Natural killer cell (primary cell): Measurements from ENCODE around the gene WDR77. TPM values are rescaled to one million over a fixed set of nuclear protein-coding genes. Genes with fewer than 3 reads are reported as not detected.
A peak's percentile ranks its signal among the peaks of the same experiment; 100 is the strongest.

ENCODE experiments used
- ATAC-seq, 3 donors: fragments of 150-1000 bp in 2 of 3; fragments of 200-7000 bp in 1 of 3; cut with Tn5 transposase; 1 replicate in 1 of 3; 2 replicates in 2 of 3; pipeline ENCODE4 v1.10.0; 2021; ENCODE audit warnings: mild to moderate bottlenecking in 2 of 3, moderate library complexity in 2 of 3
- DNase-seq, 2 donors: peaks; one replicate each; pipeline versions ENCODE4 v3.0.0 to v3.0.0-alpha.2; 2013 to 2021; ENCODE audit warnings: mixed read lengths in 1 of 2
- H3K27ac ChIP-seq: one replicate; pipeline ENCODE4 v1.5.1; 2013; ENCODE audit warnings: mild to moderate bottlenecking, low read length
- H3K27me3 ChIP-seq: one replicate; pipeline ENCODE4 v1.6.1; 2013; ENCODE audit warnings: low read length; ENCODE audit not compliant: control insufficient read depth, insufficient read depth
- H3K36me3 ChIP-seq: one replicate; pipeline ENCODE4 v1.6.1; 2013; ENCODE audit warnings: low read length; ENCODE audit not compliant: control insufficient read depth, insufficient read depth
- H3K4me1 ChIP-seq: one replicate; pipeline ENCODE4 v1.6.1; 2013; ENCODE audit warnings: low read length; ENCODE audit not compliant: control insufficient read depth, insufficient read depth
- H3K4me3 ChIP-seq: one replicate; pipeline ENCODE4 v1.5.1; 2013; ENCODE audit warnings: low read length
- H3K9me3 ChIP-seq: one replicate; pipeline ENCODE4 v1.6.1; 2013; ENCODE audit warnings: low read length; ENCODE audit not compliant: control insufficient read depth, insufficient read depth
- H3K27ac Mint-ChIP-seq, 2 donors: one replicate each; pipeline ENCODE4 v1.8.0; 2022; ENCODE audit warnings: mild to moderate bottlenecking in 2 of 2, mixed read lengths in 2 of 2, moderate library complexity in 1 of 2
- H3K27me3 Mint-ChIP-seq, 2 donors: one replicate each; pipeline ENCODE4 v1.8.0; 2022; ENCODE audit warnings: low read depth in 2 of 2, mixed read lengths in 2 of 2
- H3K36me3 Mint-ChIP-seq: one replicate; pipeline ENCODE4 v1.8.0; 2022; ENCODE audit warnings: mixed read lengths
- H3K4me1 Mint-ChIP-seq, 2 donors: one replicate each; pipeline ENCODE4 v1.8.0; 2022; ENCODE audit warnings: mixed read lengths in 2 of 2
- H3K4me3 Mint-ChIP-seq: one replicate; pipeline ENCODE4 v1.8.0; 2022; ENCODE audit warnings: mild to moderate bottlenecking, moderate library complexity, mixed read lengths
- H3K9me3 Mint-ChIP-seq, 2 donors: one replicate each; pipeline ENCODE4 v1.8.0; 2022; ENCODE audit warnings: mixed read lengths in 2 of 2
- WGBS: methylation state at CpG from one replicate; pipeline ENCODE4 v1.1.7; 2013; ENCODE audit warnings: missing lambda C conversion rate; ENCODE audit not compliant: insufficient coverage; 5-methylcytosine and 5-hydroxymethylcytosine counted together
- intact Hi-C: fragments of 100-400 bp; cut with micrococcal nuclease; formaldehyde crosslinking; loops from one replicate; pipeline ENCODE4 v1.14.2; 2022
- total RNA-seq, 4 donors: library from RNA; stranded (reverse); fragments of 120-200 nt in 1 of 4; gene quantifications; one replicate each; pipeline versions ENCODE4 v1.2.3 to v1.2.4, GENCODE V29; 2013 to 2022
- TF ChIP-seq, protein P1 (sequence below): fragments of 200-600 bp; IDR thresholded peaks from one replicate; pipeline ENCODE4 v1.8.0; 2022; ENCODE audit warnings: antibody characterized with exemption

The WDR77 gene
- total RNA-seq, 3 donors from 2014 or later (not counting 1 experiment from before 2014, with no cell fraction given), result 15.5 to 20.8 (median 17.8) TPM

DNA sequence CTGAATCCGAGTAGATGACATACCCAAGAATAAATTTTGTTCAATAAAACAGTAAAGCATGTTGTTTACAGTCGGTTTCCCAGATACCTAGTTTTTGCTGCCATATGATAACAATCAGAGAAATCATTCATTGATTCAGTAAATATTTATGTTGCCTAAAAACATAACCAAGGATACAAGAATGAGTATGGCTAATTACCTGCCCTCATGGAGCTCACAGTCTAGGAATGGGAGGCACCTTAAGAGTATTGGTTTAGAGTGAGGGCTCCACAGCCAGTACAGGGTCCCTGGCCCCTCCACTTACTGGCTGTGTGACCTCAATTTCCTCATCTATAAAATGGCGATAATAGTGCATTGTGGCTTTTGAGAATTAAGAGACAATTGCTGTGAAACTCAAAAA is 1.1 kb upstream of the WDR77 start:
- H3K9me3 Mint-ChIP-seq, result no peaks in the 10 kb centered on the region
- H3K4me3 Mint-ChIP-seq, result peak overlapping the region; percentile 99
- peak overlapping the region; percentile 97 to 100 for H3K27ac Mint-ChIP-seq
- Histone ChIP-seq H3K9me3 (no peaks in the 10 kb centered on the region), H3K36me3 (peaks cover 31% of the 10 kb centered on the region), H3K4me3 (peak overlapping the region; percentile 89), H3K27me3 (no peaks in the 10 kb centered on the region), H3K4me1 (peaks cover 20% of the 10 kb centered on the region), H3K27ac (peak overlapping the region; percentile 73)
- TF ChIP-seq, protein P1, sequence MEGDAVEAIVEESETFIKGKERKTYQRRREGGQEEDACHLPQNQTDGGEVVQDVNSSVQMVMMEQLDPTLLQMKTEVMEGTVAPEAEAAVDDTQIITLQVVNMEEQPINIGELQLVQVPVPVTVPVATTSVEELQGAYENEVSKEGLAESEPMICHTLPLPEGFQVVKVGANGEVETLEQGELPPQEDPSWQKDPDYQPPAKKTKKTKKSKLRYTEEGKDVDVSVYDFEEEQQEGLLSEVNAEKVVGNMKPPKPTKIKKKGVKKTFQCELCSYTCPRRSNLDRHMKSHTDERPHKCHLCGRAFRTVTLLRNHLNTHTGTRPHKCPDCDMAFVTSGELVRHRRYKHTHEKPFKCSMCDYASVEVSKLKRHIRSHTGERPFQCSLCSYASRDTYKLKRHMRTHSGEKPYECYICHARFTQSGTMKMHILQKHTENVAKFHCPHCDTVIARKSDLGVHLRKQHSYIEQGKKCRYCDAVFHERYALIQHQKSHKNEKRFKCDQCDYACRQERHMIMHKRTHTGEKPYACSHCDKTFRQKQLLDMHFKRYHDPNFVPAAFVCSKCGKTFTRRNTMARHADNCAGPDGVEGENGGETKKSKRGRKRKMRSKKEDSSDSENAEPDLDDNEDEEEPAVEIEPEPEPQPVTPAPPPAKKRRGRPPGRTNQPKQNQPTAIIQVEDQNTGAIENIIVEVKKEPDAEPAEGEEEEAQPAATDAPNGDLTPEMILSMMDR, result no peak
- H3K36me3 Mint-ChIP-seq, result no peaks in the 10 kb centered on the region
- intact Hi-C loops, result no loop called here
- ATAC-seq (no peak), DNase-seq (no peak)
- H3K27me3 Mint-ChIP-seq, result no peaks in the 10 kb centered on the region
- WGBS, result 73% methylated on average over 2 of the region's 3 CpGs
- H3K4me1 Mint-ChIP-seq, result peaks cover 83 to 85% of the 10 kb centered on the region in 2 donors

DNA sequence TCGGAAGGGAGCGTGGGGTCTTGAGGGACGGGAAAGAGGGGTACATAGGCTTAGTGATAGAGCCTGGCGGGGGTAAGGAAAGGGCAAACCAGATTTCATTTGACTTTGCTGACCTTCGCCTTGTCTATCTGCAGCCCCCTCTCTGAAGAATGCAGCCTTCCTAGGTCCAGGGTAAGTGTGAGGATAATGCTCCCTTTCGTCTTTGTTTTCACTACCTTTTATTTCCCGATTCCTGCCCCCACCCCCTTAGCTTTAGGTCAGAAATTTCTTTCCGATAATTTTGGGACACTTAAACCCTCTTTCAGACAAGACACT is 604 bp upstream of the WDR77 start:
- intact Hi-C loops, result loop anchor here (1.0 kb wide), 3 partner anchors 21 to 309 kb away; partner anchors contain the start of genes CEPT1, DDX20 and DRAM2
- no peaks in the 10 kb centered on the region for H3K9me3 ChIP-seq
- H3K36me3 Mint-ChIP-seq, result peaks cover 2% of the 10 kb centered on the region
- TF ChIP-seq, protein P1, result no peak
- H3K4me1 ChIP-seq, result peaks cover 20% of the 10 kb centered on the region
- peaks cover 78 to 80% of the 10 kb centered on the region in 2 donors for H3K4me1 Mint-ChIP-seq
- H3K36me3 ChIP-seq, result peaks cover 26% of the 10 kb centered on the region
- no peak for ATAC-seq
- H3K4me3 Mint-ChIP-seq, result peak overlapping the region; percentile 99
- peak overlapping the region; percentile 97 to 100 for H3K27ac Mint-ChIP-seq
- peak overlapping the region; percentile 89 for H3K4me3 ChIP-seq
- no peak for DNase-seq
- under 1% methylated on average over 8 of the region's 8 CpGs for WGBS
- no peaks in the 10 kb centered on the region for H3K27me3 Mint-ChIP-seq
- no peaks in the 10 kb centered on the region for H3K27me3 ChIP-seq
- peak overlapping the region; percentile 73 for H3K27ac ChIP-seq
- H3K9me3 Mint-ChIP-seq, result no peaks in the 10 kb centered on the region

DNA sequence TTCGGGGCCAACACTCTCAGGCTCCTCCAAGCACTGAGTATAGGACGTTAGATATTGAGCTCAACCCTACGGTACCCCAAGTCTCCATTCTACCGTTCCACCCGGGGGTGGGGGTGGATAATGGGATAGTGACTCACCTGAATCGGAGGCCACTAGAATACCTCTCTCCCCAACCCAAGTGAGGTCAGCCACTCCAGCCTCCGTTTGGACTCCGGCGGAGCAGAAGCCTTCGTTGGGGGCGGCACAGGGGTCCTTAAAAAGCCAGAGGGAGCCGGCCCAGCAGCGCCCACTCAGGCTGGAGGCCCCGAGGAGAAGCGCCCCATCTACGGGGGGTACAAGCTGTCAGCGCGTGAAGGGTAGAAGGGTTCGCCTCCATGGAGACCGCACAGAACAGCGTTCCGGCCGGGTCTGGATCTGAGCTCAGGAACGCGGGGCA is 556 bp downstream of the WDR77 start:
- peak overlapping the region; percentile 99 for H3K4me3 Mint-ChIP-seq
- H3K27ac Mint-ChIP-seq, result peak overlapping the region; percentile 97 to 100
- Histone ChIP-seq H3K4me3 (peak overlapping the region; percentile 89), H3K4me1 (peaks cover 20% of the 10 kb centered on the region), H3K27ac (peak overlapping the region; percentile 45), H3K36me3 (peaks cover 27% of the 10 kb centered on the region), H3K9me3 (no peaks in the 10 kb centered on the region), H3K27me3 (no peaks in the 10 kb centered on the region)
- H3K4me1 Mint-ChIP-seq, result peaks cover 66 to 69% of the 10 kb centered on the region in 2 donors
- peaks cover 14% of the 10 kb centered on the region for H3K36me3 Mint-ChIP-seq
- peak in 1 of 2 donors; percentile 33 for DNase-seq
- TF ChIP-seq, protein P1, result no peak
- H3K9me3 Mint-ChIP-seq, result no peaks in the 10 kb centered on the region
- H3K27me3 Mint-ChIP-seq, result no peaks in the 10 kb centered on the region
- WGBS, result 1% methylated on average over 19 of the region's 25 CpGs
- intact Hi-C loops, result no loop called here
- ATAC-seq, result peak in 1 of 3 donors; percentile 20
